HepG2 (cell line): ENCODE measurements around the gene ACACB. TPM values are rescaled to one million over a fixed set of nuclear protein-coding genes. Genes with fewer than 3 reads are reported as not detected.

Source experiments
- CERS6 ChIP-seq: sonication (generic); formaldehyde crosslinking; IDR thresholded peaks from 2 replicates; pipeline ENCODE4 v1.5.0; 2020; ENCODE audit warnings: missing genetic modification reagents
- CHD4 ChIP-seq: fragments of 200-600 bp; sonication (generic); IDR thresholded peaks from 2 replicates; pipeline ENCODE4 v1.7.0; 2017; ENCODE audit warnings: mild to moderate bottlenecking, low read length, borderline replicate concordance
- EED ChIP-seq: sonication (generic); formaldehyde crosslinking; IDR thresholded peaks from 2 replicates; pipeline ENCODE4 v1.5.0; 2020; ENCODE audit warnings: mild to moderate bottlenecking, missing genetic modification reagents
- NFATC3 ChIP-seq: sonication (generic); formaldehyde crosslinking; IDR thresholded peaks from 2 replicates; pipeline ENCODE4 v1.5.1; 2020; ENCODE audit warnings: mild to moderate bottlenecking, missing genetic modification reagents
- NR2F2 ChIP-seq: IDR thresholded peaks from 2 replicates; pipeline ENCODE4 v1.6.1; 2012; ENCODE audit warnings: low read depth, inconsistent platforms, borderline replicate concordance
- REST ChIP-seq, 2 experiments: IDR thresholded peaks; 2 replicates each; pipeline ENCODE4 v1.6.1; 2011 to 2012; ENCODE audit warnings: low read length in 2 of 2, borderline replicate concordance in 1 of 2, low read depth in 1 of 2, mild to moderate bottlenecking in 1 of 2, moderate library complexity in 1 of 2
- RORA ChIP-seq: sonication (generic); formaldehyde crosslinking; IDR thresholded peaks from 2 replicates; pipeline ENCODE4 v1.5.0; 2020; ENCODE audit warnings: mild to moderate bottlenecking, missing genetic modification reagents, moderate library complexity
- SP2 ChIP-seq: sonication (generic); formaldehyde crosslinking; IDR thresholded peaks from 2 replicates; pipeline ENCODE4 v1.5.1; 2020; ENCODE audit warnings: mild to moderate bottlenecking, missing genetic modification reagents
- TBX2 ChIP-seq: sonication (generic); formaldehyde crosslinking; IDR thresholded peaks from 2 replicates; pipeline ENCODE4 v1.5.0; 2020; ENCODE audit warnings: missing genetic modification reagents, mild to moderate bottlenecking, borderline replicate concordance
- ZBTB21 ChIP-seq: sonication (generic); formaldehyde crosslinking; IDR thresholded peaks from 2 replicates; pipeline ENCODE4 v1.4.0; 2020; ENCODE audit warnings: missing genetic modification reagents
- ZBTB42 ChIP-seq: sonication (generic); formaldehyde crosslinking; IDR thresholded peaks from 2 replicates; pipeline ENCODE4 v1.5.0; 2020; ENCODE audit warnings: mild to moderate bottlenecking, missing genetic modification reagents
- ZBTB7A ChIP-seq: sonication (generic); formaldehyde crosslinking; IDR thresholded peaks from 2 replicates; pipeline ENCODE4 v1.8.0; 2022; ENCODE audit warnings: mild to moderate bottlenecking, missing genetic modification reagents
- ZFP62 ChIP-seq: sonication (generic); formaldehyde crosslinking; IDR thresholded peaks from 2 replicates; pipeline ENCODE4 v1.4.0; 2020; ENCODE audit warnings: missing genetic modification reagents
- ZNF230 ChIP-seq: sonication (generic); formaldehyde crosslinking; IDR thresholded peaks from 2 replicates; pipeline ENCODE4 v1.4.0; 2020; ENCODE audit warnings: mild to moderate bottlenecking, missing genetic modification reagents
- ZNF24 ChIP-seq: fragments of 450-650 bp; IDR thresholded peaks from 2 replicates; pipeline ENCODE4 v1.6.1; 2017; ENCODE audit warnings: antibody characterized with exemption, mild to moderate bottlenecking
- ZNF275 ChIP-seq: sonication (generic); formaldehyde crosslinking; IDR thresholded peaks from 2 replicates; pipeline ENCODE4 v1.8.0; 2022; ENCODE audit warnings: missing genetic modification reagents, mild to moderate bottlenecking, inconsistent platforms, borderline replicate concordance
- ZNF546 ChIP-seq: sonication (generic); formaldehyde crosslinking; conservative IDR thresholded peaks from 2 replicates; pipeline ENCODE4 v1.8.1; 2023; ENCODE audit warnings: mild to moderate bottlenecking, missing genetic modification reagents
- ZNF7 ChIP-seq: IDR thresholded peaks from 2 replicates; pipeline ENCODE4 v1.6.1; 2016; ENCODE audit warnings: missing biosample characterization, missing genetic modification reagents
- ZNF749 ChIP-seq: sonication (generic); formaldehyde crosslinking; IDR thresholded peaks from 2 replicates; pipeline ENCODE4 v1.8.0; 2022; ENCODE audit warnings: mild to moderate bottlenecking, missing genetic modification reagents, moderate library complexity, borderline replicate concordance
- ZNF816 ChIP-seq: sonication (generic); formaldehyde crosslinking; IDR thresholded peaks from 2 replicates; pipeline ENCODE4 v1.8.0; 2022; ENCODE audit warnings: missing genetic modification reagents, mild to moderate bottlenecking, borderline replicate concordance
- polyA plus RNA-seq, 8 experiments: library from polyadenylated mRNA; depleted of rRNA in 3 of 8; stranded (reverse) in 7 of 8; unstranded in 1 of 8; fragments of >200 nt; fragmentation: Illumina TruSeq in 4 of 8; extraction: Trizol in 4 of 8; gene quantifications; 2 replicates each; pipeline versions ENCODE4 v1.2.1 to v1.2.3, GENCODE V29; 2011 to 2016; ENCODE audit warnings: low read depth in 4 of 8, missing spikeins in 1 of 8, mixed read lengths in 1 of 8; ENCODE audit not compliant: insufficient read depth in 1 of 8
- total RNA-seq, 5 experiments: library from RNA; depleted of rRNA; stranded (reverse); fragments of >200 nt; fragmentation: Illumina TruSeq; extraction: Trizol; gene quantifications; 2 replicates each; pipeline ENCODE4 v1.2.3, GENCODE V29; 2016; ENCODE audit warnings: low read depth in 1 of 5
- TF ChIP-seq, protein P1 (sequence below): sonication (generic); formaldehyde crosslinking; IDR thresholded peaks from 2 replicates; pipeline ENCODE4 v1.5.0; 2020; ENCODE audit warnings: mild to moderate bottlenecking, missing genetic modification reagents
- TF ChIP-seq, protein P2 (sequence below): sonication (generic); formaldehyde crosslinking; conservative IDR thresholded peaks from 2 replicates; pipeline ENCODE4 v1.4.0; 2020; ENCODE audit warnings: missing genetic modification reagents

The ACACB gene
- total and polyA plus RNA-seq, 2 of the 13 experiments (the other 11 are each of a cell fraction or from before 2014, with no cell fraction given): 6.2 to 8.6 TPM

DNA sequence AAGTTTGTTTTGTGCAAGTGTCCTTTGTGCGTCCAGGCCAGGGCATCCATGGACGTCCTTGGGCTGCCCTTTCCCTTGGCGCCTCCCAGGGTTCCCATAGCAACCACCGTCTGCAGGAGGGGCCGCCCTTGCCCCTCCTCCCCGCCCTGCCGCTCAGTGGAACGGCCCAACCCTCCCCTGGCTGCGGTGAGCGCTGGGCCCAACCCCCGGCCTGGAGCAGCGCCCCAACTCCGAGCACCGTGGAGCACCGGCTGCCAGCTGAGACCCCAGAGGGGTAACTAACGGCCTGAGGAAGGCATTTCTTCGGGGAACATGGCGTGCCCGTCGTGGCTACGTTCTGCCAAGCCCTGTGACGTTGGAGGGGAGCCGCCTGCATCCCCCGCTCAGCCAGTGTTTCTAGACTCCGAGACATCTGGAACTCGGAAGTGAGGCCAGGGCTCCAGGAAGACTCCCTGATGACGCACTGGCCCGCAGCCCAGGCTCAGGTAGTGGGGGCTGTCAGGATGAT lies 5.3 kb upstream of the ACACB start (continued):
- peak in 1 of 2 experiments; percentile 9; a peak in 1 of 4 replicates for TF ChIP-seq REST (IDR thresholded peaks at IDR 0.05; ENCODE audit: borderline replicate concordance in 1 of 2, low read depth in 1 of 2, low read length in 2 of 2)
- no peak for TF ChIP-seq ZNF816 (CRISPR knock-in tag)
- no peak for TF ChIP-seq NR2F2
- TF ChIP-seq CHD4: peak; percentile 52; the same call in 1 of the 2 replicates
- no peak for TF ChIP-seq ZNF546 (CRISPR knock-in tag)
- TF ChIP-seq ZBTB7A (CRISPR knock-in tag): no peak
- no peak for TF ChIP-seq RORA (CRISPR knock-in tag)
- no peak for TF ChIP-seq ZNF7 (CRISPR knock-in tag)
- no peak for TF ChIP-seq ZNF24
- TF ChIP-seq ZNF230: no peak
- TF ChIP-seq NFATC3: no peak
- peak; percentile 75; the same call in 1 of the 2 replicates for TF ChIP-seq TBX2 (CRISPR knock-in tag)
- TF ChIP-seq ZBTB42 (CRISPR knock-in tag): peak; percentile 86
- peak; percentile 87 for TF ChIP-seq ZBTB21 (CRISPR knock-in tag)
- TF ChIP-seq CERS6 (CRISPR knock-in tag): no peak
- no peak; the same call in 1 of the 2 replicates for TF ChIP-seq ZNF275 (CRISPR knock-in tag)
- no peak for TF ChIP-seq ZNF749
- TF ChIP-seq, protein P1, sequence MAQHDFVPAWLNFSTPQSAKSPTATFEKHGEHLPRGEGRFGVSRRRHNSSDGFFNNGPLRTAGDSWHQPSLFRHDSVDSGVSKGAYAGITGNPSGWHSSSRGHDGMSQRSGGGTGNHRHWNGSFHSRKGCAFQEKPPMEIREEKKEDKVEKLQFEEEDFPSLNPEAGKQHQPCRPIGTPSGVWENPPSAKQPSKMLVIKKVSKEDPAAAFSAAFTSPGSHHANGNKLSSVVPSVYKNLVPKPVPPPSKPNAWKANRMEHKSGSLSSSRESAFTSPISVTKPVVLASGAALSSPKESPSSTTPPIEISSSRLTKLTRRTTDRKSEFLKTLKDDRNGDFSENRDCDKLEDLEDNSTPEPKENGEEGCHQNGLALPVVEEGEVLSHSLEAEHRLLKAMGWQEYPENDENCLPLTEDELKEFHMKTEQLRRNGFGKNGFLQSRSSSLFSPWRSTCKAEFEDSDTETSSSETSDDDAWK (CRISPR knock-in tag): no peak
- TF ChIP-seq EED (CRISPR knock-in tag): no peak
- TF ChIP-seq, protein P2, sequence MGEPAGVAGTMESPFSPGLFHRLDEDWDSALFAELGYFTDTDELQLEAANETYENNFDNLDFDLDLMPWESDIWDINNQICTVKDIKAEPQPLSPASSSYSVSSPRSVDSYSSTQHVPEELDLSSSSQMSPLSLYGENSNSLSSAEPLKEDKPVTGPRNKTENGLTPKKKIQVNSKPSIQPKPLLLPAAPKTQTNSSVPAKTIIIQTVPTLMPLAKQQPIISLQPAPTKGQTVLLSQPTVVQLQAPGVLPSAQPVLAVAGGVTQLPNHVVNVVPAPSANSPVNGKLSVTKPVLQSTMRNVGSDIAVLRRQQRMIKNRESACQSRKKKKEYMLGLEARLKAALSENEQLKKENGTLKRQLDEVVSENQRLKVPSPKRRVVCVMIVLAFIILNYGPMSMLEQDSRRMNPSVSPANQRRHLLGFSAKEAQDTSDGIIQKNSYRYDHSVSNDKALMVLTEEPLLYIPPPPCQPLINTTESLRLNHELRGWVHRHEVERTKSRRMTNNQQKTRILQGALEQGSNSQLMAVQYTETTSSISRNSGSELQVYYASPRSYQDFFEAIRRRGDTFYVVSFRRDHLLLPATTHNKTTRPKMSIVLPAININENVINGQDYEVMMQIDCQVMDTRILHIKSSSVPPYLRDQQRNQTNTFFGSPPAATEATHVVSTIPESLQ (CRISPR knock-in tag): no peak
- no peak for TF ChIP-seq SP2 (CRISPR knock-in tag)
- TF ChIP-seq ZFP62 (CRISPR knock-in tag): no peak
